Measurements from ENCODE around the gene TMEM147. TPM values are rescaled to one million over a fixed set of nuclear protein-coding genes. Genes with fewer than 3 reads are reported as not detected.

The TMEM147 gene
- total RNA-seq, 1 experiment from 2014 or later, result 126 TPM

- DNase-seq, result no peak
- ChIA-PET POLR2A (interaction anchor here (0.6 kb wide), 1 partner anchor 103 kb away, joined by 3 read pairs; no protein-coding TSS in a partner anchor), CTCF (no interaction called here)
- Histone ChIP-seq H3K4me3 (ENCODE audit: low read depth, low read length) (no peak overlapping the region), H3K27me3 (replicated peaks; ENCODE audit: control insufficient read depth, insufficient read depth, low read length) (no peaks in the 10 kb centered on the region), H3K36me3 (ENCODE audit: control insufficient read depth, insufficient read depth, low read length) (no peaks in the 10 kb centered on the region), H3K4me1 (no peaks in the 10 kb centered on the region), H3K9me3 (no peaks in the 10 kb centered on the region)
- H3K4me1 Mint-ChIP-seq (ENCODE audit: low read depth, unreplicated experiment), result peaks cover 7% of the 10 kb centered on the region
- no TSS peak for BruUV-seq (replicated peaks)
- TF ChIP-seq CTCF (IDR thresholded peaks at IDR 0.05; ENCODE audit: insufficient read depth in 1 of 2, low read depth in 1 of 2, low read length in 1 of 2, severe bottlenecking in 1 of 2, unreplicated experiment in 1 of 2), result no peak
- peaks cover 6% of the 10 kb centered on the region for H3K36me3 Mint-ChIP-seq (ENCODE audit: insufficient read depth, unreplicated experiment)
- no peaks in the 10 kb centered on the region for H3K9me3 Mint-ChIP-seq (ENCODE audit: unreplicated experiment)
- intact Hi-C loops (cut with micrococcal nuclease; ENCODE audit: unreplicated experiment), result no loop called here
- H3K27ac Mint-ChIP-seq (ENCODE audit: unreplicated experiment), result no peak overlapping the region
- no peak overlapping the region for H3K4me3 Mint-ChIP-seq (ENCODE audit: unreplicated experiment)
- peaks cover 5% of the 10 kb centered on the region for H3K27me3 Mint-ChIP-seq (ENCODE audit: insufficient read depth, unreplicated experiment)
Observed at GRCh38 chr19:35552534-35553384, 7.3 kb downstream of the TMEM147 start.

- H3K36me3 Mint-ChIP-seq (ENCODE audit: insufficient read depth, unreplicated experiment), result peaks cover 6% of the 10 kb centered on the region
- H3K4me3 ChIP-seq (ENCODE audit: low read depth, low read length), result no peak overlapping the region
- H3K36me3 ChIP-seq (ENCODE audit: control insufficient read depth, insufficient read depth, low read length), result no peaks in the 10 kb centered on the region
- H3K27me3 Mint-ChIP-seq (ENCODE audit: insufficient read depth, unreplicated experiment), result peaks cover 5% of the 10 kb centered on the region
- TF ChIP-seq CTCF (IDR thresholded peaks at IDR 0.05; ENCODE audit: insufficient read depth in 1 of 2, low read depth in 1 of 2, low read length in 1 of 2, severe bottlenecking in 1 of 2, unreplicated experiment in 1 of 2), result no peak
- no peak for DNase-seq
- no peak overlapping the region for H3K27ac Mint-ChIP-seq (ENCODE audit: unreplicated experiment)
- ChIA-PET CTCF (no interaction called here), POLR2A (no interaction called here)
- no peaks in the 10 kb centered on the region for H3K9me3 Mint-ChIP-seq (ENCODE audit: unreplicated experiment)
- no peaks in the 10 kb centered on the region for H3K27me3 ChIP-seq (replicated peaks; ENCODE audit: control insufficient read depth, insufficient read depth, low read length)
- intact Hi-C loops (cut with micrococcal nuclease; ENCODE audit: unreplicated experiment), result no loop called here
- H3K4me1 ChIP-seq, result 0 out of 2 replicates have a peak, but pooled peaks cover 5% of the 10 kb centered on the region
- H3K4me3 Mint-ChIP-seq (ENCODE audit: unreplicated experiment), result no peak overlapping the region
- peaks cover 7% of the 10 kb centered on the region for H3K4me1 Mint-ChIP-seq (ENCODE audit: low read depth, unreplicated experiment)
- BruUV-seq (replicated peaks), result no TSS peak
- H3K9me3 ChIP-seq, result 0 out of 2 replicates have a peak, but pooled peaks cover 3% of the 10 kb centered on the region
Observed at GRCh38 chr19:35553385-35554000, 8.1 kb downstream of the TMEM147 start.

DNA sequence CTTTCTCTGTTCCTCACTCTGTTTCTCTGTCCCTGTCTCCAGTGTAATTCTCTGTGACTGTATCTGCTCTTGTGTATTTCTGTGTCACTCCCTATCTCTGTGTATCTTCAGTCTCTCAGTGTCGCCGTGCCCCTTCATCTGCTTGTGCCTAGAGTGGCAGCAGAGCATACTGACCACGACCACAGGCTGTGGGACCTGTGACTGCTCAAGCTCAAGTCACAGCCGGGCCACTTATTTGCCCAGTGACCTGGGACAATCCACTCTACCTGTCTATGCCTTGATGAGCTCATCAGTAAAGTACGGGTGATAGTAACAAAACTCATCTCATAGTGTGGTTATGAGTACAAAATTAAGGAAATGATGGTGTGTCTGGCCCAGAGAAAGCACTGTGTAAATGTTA, 8.7 kb downstream of the TMEM147 start:
- ChIA-PET POLR2A (no interaction called here), CTCF (no interaction called here)
- Mint-ChIP-seq H3K4me3 (ENCODE audit: unreplicated experiment) (no peak overlapping the region), H3K4me1 (ENCODE audit: low read depth, unreplicated experiment) (peaks cover 5% of the 10 kb centered on the region), H3K9me3 (ENCODE audit: unreplicated experiment) (no peaks in the 10 kb centered on the region), H3K27me3 (ENCODE audit: insufficient read depth, unreplicated experiment) (peaks cover 5% of the 10 kb centered on the region), H3K27ac (ENCODE audit: unreplicated experiment) (no peak overlapping the region), H3K36me3 (ENCODE audit: insufficient read depth, unreplicated experiment) (peaks cover 4% of the 10 kb centered on the region)
- Histone ChIP-seq H3K36me3 (ENCODE audit: control insufficient read depth, insufficient read depth, low read length) (no peaks in the 10 kb centered on the region), H3K27me3 (replicated peaks; ENCODE audit: control insufficient read depth, insufficient read depth, low read length) (no peaks in the 10 kb centered on the region), H3K4me3 (ENCODE audit: low read depth, low read length) (no peak overlapping the region), H3K4me1 (0 out of 2 replicates have a peak, but pooled peaks cover 5% of the 10 kb centered on the region), H3K9me3 (0 out of 2 replicates have a peak, but pooled peaks cover 3% of the 10 kb centered on the region)
- TF ChIP-seq CTCF (IDR thresholded peaks at IDR 0.05; ENCODE audit: insufficient read depth in 1 of 2, low read depth in 1 of 2, low read length in 1 of 2, severe bottlenecking in 1 of 2, unreplicated experiment in 1 of 2), result no peak
- no TSS peak for BruUV-seq (replicated peaks)
- intact Hi-C loops (cut with micrococcal nuclease; ENCODE audit: unreplicated experiment), result no loop called here
- DNase-seq, result no peak

All from Caco-2 (cell line).